HEK293T (cell line): ENCODE results near the gene NFIA.

Experiments
- BHLHE40 ChIP-seq: fragments of 450-650 bp; IDR thresholded peaks from 2 replicates; pipeline ENCODE4 v1.6.1; 2016; ENCODE audit warnings: mild to moderate bottlenecking, moderate library complexity, borderline replicate concordance
- ZNF384 ChIP-seq: fragments of 450-650 bp; IDR thresholded peaks from 2 replicates; pipeline ENCODE4 v1.6.1; 2016

DNA sequence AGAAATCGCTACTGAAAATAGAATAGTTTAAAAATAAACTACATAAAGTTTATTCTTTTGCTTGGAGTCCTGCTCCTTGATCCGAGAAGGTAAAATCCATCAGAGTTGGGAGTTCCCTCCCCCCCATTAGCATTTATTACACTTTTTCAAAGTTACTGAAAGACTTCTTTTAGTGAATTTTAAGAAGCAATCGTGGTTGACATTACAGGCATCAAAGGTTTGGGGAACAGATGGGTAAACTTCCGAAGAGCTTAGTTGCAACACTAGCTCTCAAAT is 31.0 kb upstream of the NFIA start:
- TF ChIP-seq BHLHE40 (no peak), ZNF384 (no peak)
